ENCODE measurements around the gene MSGN1. TPM values are rescaled to one million over a fixed set of nuclear protein-coding genes. Genes with fewer than 3 reads are reported as not detected.
A peak's percentile ranks its signal among the peaks of the same experiment; 100 is the strongest.

The MSGN1 gene
- not detected in 2 replicates for total RNA-seq

- DNase-seq (ENCODE audit: low read depth), result no peak
Observed at GRCh38 chr2:17816396-17817245, at the start of gene MSGN1. Gene MSGN1, plus strand, starts transcription at chr2:17816460. Its CDS starts 59 bp downstream, at chr2:17816519.

GRCh38 chr2:17768894-17769293, 47.4 kb upstream of the MSGN1 start:
- DNase-seq (ENCODE audit: low read depth), result no peak

- DNase-seq (ENCODE audit: low read depth), result no peak
Observed at GRCh38 chr2:17771956-17772355, 44.3 kb upstream of the MSGN1 start.

- DNase-seq (ENCODE audit: low read depth), result no peak
Observed at GRCh38 chr2:17772532-17772931, 43.7 kb upstream of the MSGN1 start.

- peak; percentile 56 for DNase-seq (ENCODE audit: low read depth)
Observed at GRCh38 chr2:17780546-17780945, 35.7 kb upstream of the MSGN1 start.

DNA sequence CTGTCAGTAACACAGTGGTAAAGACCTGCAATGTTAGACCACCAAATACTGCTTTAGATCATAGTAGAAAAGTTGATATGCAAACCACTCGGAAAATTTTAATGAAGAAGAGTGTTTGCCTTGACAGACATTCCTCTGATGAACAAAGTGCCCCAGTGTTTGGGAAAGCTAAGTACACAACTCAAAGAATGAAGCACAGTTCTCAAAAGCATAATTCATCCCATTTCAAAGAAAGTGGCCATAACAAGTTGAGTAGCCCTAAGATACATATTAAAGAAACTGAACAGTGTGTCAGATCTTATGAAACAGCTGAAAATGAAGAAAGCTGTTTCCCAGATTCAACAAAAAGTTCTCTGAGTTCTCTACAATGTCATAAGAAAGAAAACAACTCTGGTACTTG, 34.8 kb upstream of the MSGN1 start:
- DNase-seq (ENCODE audit: low read depth), result no peak

GRCh38 chr2:17786727-17787126, 29.5 kb upstream of the MSGN1 start:
- no peak for DNase-seq (ENCODE audit: low read depth)

- DNase-seq (ENCODE audit: low read depth), result no peak
Observed at GRCh38 chr2:17788773-17789172, 27.5 kb upstream of the MSGN1 start.

DNA sequence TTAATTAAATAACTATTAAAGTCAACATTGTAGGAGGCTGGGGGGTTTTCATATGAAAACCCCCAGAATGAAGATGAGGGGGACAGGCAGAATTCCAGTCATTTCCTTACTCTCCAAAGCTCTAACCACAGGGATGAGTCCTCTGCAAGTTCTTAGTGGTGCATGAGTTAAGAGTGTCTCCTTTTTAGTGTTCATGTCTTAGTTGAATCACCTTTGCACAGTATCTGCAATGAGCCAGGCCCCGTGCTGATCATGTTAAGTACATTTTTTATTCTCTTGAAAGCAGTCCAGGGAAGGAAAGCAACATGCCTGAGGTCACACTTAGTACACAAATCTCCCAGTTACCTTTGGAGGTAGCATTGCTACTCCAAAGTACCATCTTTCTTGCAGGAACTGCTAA, 25.7 kb upstream of the MSGN1 start:
- no peak for DNase-seq (ENCODE audit: low read depth)

DNA sequence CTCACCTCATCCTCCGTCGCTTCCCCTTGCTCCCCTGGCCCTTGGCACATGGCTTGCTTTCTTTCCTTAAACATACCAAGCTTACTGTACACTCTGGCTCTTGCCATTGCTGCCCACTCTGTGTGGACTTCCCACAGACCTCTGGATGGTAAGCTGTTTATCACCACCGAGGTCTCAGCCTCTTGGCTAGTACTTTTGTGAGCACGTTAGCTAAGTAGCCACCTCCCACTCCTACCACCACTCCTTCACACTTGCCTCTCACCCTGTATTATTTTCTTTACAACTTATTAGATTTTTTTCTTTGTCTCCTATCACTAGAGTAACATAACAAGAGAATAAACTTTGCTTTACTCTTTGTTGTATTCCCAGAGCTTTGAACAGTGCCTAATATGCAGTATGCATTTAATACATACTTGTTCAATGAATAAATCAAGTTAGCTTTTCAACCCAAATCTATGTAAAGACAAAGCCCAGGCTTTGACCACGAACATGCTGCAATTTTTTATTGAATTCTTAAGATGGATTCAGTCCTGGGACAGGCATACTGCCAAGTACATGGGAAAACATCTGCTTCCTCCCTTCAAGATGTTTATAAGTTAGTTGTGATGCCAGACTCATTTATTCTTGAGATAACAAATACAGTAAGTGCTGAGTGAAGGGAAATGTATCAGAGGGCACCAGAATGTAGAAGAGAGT, 25.0 kb upstream of the MSGN1 start:
- DNase-seq (ENCODE audit: low read depth), result no peak

DNA sequence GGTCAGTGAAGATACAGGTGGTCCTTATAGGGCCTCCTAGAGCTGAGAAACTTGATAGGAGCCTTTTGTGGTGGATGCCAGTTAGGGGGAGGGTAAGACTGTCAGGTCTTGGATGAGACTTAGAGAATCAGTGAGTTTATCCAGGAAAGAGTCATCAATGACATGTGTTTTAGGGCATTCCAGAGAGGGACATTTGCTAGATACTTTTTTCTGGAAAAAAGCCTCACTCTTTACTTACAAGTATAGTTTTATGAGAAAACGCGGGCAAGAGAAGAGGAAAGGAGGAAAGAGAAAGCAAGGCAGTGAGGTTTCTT, 24.5 kb upstream of the MSGN1 start:
- no peak for DNase-seq (ENCODE audit: low read depth)

DNA sequence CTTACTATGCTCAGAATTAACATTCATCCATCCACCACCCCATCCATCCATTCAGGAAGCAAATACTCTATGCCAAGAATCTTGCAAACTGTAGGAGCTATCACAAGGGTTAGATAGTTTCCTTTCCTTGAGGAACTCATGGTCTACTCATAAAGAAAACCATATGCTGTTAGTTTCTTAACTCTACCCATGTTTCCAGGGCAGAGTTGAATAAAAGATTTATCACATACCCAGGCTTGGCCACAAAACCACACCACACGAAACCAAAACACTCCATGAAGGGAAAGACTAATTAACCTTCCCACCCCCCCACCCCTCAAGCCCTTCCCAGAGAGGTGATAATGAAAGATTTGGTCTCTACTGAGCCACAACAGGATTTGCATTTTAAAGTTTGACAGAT, 23.7 kb upstream of the MSGN1 start:
- no peak for DNase-seq (ENCODE audit: low read depth)

GRCh38 chr2:17793296-17793695, 23.0 kb upstream of the MSGN1 start:
- no peak for DNase-seq (ENCODE audit: low read depth)

- no peak for DNase-seq (ENCODE audit: low read depth)
Observed at GRCh38 chr2:17793803-17794354, 22.4 kb upstream of the MSGN1 start.

GRCh38 chr2:17795309-17795708, 21.0 kb upstream of the MSGN1 start:
- no peak for DNase-seq (ENCODE audit: low read depth)

DNA sequence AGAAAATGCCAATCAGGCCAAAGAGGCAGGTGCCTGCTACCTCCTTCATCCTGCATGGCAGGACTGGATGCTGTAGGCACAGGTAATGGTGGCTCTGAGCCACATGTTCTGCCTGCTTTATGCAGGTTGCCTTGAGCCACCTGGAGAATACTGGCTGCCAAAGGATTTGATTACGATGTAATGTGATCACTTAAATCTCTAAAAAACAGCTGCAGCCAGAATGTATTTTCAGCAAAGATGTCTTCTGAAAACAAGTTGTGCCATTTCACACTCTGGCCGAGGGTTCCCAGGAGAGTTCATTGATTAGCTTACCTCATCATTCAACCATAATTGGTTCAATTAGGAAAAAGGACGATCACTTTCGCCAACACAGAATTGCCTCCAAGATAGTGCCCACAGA, 17.9 kb upstream of the MSGN1 start:
- DNase-seq (ENCODE audit: low read depth), result no peak

- DNase-seq (ENCODE audit: low read depth), result no peak
Observed at GRCh38 chr2:17799301-17800120, 16.7 kb upstream of the MSGN1 start.

DNA sequence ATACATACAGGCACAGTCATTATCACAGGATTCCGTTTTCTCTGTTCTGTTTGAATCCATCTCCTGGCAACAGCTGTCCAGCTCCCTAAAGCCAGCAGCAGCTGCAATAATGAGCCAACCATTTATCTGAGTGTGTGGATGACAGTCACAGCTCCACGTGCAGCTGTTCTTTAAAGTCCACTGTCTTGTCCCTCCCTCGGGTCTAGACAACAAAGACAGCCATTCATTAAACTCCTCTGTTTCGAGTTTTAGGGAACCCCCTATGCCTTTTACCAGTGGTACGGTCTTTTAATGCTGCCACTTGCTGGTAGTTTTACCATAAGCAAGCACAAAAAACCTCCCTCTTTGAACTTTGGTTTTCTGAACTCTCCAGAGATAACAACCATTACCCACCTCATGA, 16.0 kb upstream of the MSGN1 start:
- no peak for DNase-seq (ENCODE audit: low read depth)

DNA sequence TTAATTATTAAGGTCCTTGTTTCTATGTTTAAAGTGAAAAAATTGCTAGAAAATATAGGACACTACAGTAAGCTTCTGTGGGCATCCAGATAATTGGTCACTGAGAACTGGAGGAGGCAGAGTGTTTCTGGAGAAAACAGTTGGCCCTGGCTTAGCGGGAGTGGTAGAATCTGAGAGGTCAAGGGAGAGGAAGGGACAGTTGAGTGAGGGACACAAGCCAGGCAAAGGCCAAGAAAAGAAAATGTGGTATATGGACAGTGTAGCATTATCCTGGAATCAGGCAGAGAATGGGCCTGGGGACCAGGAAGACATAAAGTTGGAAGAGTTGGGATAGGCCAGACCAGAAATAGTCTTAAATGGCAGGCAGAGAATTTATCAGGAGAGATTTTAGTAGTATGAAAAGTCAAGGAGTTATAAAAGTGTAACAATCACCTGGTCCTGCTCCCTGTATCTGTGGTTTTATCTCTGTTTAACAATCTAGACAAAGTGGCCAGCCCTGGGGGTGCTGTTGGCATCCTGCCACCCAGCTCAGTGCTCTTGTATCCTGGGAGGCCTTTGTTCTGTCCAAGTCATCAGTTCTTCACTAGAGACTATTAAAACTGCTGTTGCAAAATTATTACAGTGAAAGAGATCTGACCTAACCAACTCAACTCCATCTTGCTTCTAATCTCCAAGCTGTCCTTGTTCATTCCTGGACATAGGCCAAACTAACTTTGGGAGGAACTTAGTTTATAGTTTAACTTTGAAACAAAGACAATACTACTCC, 15.4 kb upstream of the MSGN1 start:
- DNase-seq (ENCODE audit: low read depth), result peak; percentile 73

DNA sequence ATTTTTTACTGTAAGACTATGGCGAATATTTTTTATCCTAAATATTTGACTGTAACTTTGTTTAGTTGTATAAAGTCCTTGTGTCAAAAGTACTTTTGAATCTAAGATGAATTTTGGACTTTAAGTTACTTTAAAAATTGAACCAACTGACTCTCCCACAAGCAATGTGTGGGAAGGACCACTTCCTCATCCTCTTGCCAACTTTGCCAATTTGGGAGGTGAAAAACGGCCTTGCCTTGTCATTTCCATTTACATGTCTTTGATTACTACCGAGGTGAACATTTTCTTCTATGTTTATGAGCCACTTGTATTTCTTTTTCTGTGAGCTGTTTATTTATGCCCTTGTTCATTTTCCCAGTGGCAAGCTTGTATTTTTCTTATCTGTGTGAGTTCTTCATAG, 12.8 kb upstream of the MSGN1 start:
- no peak for DNase-seq (ENCODE audit: low read depth)

- no peak for DNase-seq (ENCODE audit: low read depth)
Observed at GRCh38 chr2:17804358-17804757, 11.9 kb upstream of the MSGN1 start.

DNA sequence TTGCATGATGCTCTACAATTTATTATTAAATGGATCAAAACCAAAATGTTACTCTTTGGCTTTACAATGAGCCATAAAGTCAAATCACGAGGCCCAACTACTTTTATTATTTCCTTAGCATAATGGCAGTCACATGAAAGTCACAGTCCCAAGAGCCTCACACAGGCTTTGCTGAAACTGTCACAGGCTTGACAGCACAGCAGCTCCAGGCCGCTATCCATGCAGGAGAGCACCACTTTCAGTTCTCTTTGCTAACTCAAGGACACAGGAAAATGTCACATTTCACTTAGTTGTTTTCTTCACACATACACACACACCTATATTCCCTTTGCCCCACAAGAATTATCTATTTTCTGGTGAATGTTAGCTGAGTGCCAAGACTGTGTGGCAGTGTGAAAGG, 11.1 kb upstream of the MSGN1 start:
- DNase-seq (ENCODE audit: low read depth), result no peak
